Stimulated activated CD4-positive, alpha-beta T cell treated with anti-CD3 and anti-CD28 coated beads, Interleukin-12 subunit alpha, Interleukin-12 subunit beta, amount 100 ng/mL, for 48 hours (primary cell): ENCODE measurements around the gene LIPC.
"Not testable (repeated sequence)": the region's sequence is repeated elsewhere in the genome, so short reads cannot be mapped to it uniquely, and the experiment has no call there.

ENCODE experiments used
- DNase-seq, 3 donors: peaks; one replicate each; pipeline ENCODE4 v3.0.0-alpha.2; 2020; ENCODE audit warnings: low read depth in 2 of 3, low spot score in 1 of 3

Gene LIPC

GRCh38 chr15:58575045-58575786 is 143.4 kb downstream of the LIPC start:
- no peak for DNase-seq

DNA sequence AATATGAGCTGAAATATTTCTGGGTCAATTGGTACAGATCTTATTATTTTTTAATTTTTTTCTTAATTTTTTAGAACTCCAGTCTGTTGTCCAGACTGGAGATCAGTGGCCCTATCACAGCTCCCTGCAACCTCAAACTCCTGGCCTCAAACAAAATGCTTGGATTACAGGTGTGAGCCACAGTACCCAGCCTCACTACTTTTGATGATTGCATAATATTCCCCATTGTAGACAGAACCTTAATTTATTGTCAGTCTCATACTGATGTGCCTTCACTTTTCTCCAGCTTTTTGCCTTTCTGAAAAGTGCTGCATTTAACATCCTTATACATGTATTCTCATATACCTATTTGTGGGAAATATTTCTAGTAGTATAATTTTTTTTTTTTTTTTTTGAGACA is 144.9 kb downstream of the LIPC start:
- DNase-seq, result no peak

- DNase-seq, result no peak
These were observed 150.4 kb downstream of the LIPC start for GRCh38 chr15:58582160-58582559.

- no peak for DNase-seq
These were observed 151.5 kb downstream of the LIPC start for GRCh38 chr15:58583171-58583908.

- DNase-seq, result no peak
These were observed 153.1 kb downstream of the LIPC start for GRCh38 chr15:58584789-58585461.

- DNase-seq, result no peak
These were observed 154.1 kb downstream of the LIPC start for GRCh38 chr15:58585693-58586443.

DNA sequence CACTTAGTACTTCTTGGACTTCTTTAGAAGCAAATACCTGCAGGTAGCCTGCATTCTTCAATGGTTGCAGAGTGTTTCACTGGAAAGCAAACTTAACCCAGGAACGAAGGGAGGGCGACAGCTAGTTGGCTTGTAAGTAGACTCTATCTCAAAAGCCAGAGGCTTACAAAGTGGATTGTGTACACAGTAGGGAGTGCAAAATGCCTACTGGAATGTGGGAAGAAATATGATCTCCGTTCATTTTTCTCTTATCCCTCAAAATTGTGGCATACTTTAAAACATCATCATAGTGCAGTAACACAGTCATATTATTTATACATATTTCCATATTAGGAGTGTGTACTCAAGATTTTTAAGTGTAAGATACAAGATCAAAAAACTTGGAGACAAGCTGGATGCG is 155.7 kb downstream of the LIPC start:
- no peak for DNase-seq

DNA sequence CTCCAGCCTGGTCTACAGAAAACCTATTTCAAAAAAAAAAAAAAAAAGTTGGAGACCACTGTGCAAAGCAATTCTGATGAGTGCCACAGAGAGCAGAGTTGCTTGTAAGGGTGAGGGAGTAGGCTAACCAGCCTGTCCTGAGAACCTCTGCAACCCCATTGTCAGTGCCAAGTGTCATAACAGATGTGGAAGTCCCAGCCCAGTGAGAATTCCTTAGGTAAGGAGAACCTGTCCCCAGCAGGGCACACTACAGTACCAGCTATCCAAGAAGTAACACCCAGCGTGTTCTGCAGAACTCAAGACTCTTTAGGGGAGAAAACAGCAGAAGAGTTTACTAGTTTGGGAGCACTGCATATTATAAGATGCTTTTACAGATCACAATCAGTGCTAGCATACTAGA is 156.3 kb downstream of the LIPC start:
- DNase-seq, result no peak

GRCh38 chr15:58589047-58589446 is 157.3 kb downstream of the LIPC start:
- no peak for DNase-seq

- DNase-seq, result no peak
These were observed 158.4 kb downstream of the LIPC start for GRCh38 chr15:58590236-58590635.

- no peak for DNase-seq
These were observed 159.1 kb downstream of the LIPC start for GRCh38 chr15:58590926-58591325.

DNA sequence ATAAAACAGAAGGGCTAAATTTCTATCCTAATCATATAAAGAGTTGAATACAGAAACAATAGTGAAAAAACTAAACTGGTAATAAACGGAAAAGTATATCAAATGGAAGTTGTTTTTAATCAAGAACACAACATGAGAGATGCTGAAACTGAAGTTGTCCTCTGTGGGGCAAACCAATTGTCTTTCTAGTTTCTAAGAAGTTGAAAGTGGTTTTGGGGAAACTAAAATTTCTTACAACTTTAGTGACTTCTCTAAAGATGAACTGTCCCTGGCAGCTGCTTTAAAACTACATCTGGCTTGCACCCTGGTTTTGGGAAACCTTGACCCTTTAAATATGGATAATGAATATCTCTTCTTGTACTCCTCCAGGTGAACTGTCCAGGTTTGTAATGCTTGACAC is 162.1 kb downstream of the LIPC start:
- no peak for DNase-seq

DNA sequence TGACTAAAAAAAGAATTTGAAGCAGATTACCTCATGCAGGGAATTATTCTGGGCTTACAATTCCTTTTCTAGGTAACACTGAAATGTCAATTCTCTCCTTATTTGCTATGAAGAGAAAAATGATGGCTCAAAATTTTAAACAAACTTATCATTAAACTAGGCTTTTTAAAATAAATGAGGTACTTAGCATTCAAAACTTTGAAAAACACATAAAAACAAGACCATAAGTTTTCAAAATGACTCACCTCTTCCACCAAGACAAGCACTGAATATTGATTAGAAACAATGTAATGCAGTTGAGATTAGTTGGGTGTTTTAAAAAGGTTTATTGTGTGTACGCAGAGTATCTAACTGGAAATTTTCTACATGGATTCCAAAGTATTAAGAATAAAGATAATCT is 163.1 kb downstream of the LIPC start:
- DNase-seq, result no peak

GRCh38 chr15:58595516-58596263 is 163.9 kb downstream of the LIPC start:
- no peak for DNase-seq

DNA sequence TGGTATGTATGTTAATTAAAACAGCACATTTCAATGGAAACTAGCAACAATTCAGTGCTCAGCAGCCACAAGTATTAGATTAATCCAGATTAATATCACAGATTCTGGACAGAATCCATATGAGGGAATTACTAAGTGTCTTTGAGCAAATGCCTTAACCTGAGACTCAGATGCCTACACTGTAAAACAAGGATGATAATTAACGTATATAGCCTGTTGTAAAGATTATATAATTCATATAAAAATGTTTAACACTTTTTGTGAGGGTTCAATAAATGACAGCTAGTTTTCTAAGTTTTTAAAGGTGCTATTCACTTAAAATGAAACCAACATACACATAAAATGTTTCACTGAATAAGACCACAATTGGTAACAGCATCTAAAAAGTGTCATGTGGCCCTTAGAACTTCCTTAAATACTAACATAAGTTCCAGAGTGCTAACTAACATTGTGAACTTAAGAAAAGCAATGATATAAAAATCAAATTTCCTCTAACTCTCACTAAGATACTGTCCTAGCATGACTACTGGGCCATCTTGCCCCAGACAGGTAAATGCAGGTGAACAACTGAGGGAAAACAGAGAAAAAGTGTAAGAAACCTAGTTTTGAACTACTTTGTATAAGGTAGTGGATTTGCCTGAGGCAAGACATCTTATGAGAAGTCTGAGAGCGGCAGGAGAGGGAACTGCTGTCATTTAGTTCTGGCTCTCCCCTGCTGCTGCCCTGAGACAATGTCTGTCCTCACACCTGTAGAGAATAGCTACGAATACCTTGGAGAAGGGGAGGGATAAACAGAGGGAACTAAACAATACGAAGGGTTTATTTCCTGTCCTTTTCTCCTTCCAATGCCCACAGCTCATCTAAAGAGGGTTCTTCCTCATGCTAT is 166.4 kb downstream of the LIPC start:
- no peak for DNase-seq

DNA sequence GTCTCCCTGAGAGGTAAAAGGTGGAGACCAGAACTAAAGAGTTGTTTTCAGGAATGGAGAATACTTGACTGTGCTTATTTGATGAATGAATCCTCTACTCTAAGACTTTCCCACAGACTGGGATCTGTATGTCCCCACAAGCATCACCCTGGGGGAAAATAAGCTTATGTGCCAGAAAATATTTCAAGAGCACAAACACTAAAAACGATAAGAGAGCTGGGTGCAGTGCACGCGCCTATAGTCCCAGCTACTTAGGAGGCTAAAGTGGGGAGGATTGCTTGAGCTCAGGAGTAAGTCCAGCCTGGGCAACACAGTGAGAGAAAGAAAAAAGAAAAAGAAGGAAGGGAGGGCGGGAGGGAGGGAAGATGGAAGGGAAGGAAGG is 167.0 kb downstream of the LIPC start:
- no peak for DNase-seq

- no peak for DNase-seq
These were observed 171.0 kb downstream of the LIPC start for GRCh38 chr15:58602823-58603222.

- DNase-seq, result not testable (repeated sequence)
These were observed 172.1 kb downstream of the LIPC start for GRCh38 chr15:58603927-58604326.

- DNase-seq, result no peak
These were observed 172.7 kb downstream of the LIPC start for GRCh38 chr15:58604455-58604923.
